SK-N-MC (cell line): Measurements from ENCODE around the gene DIAPH3.

Experiments
- DNase-seq: peaks from one replicate; pipeline ENCODE4 v3.0.0-alpha.2; 2011; ENCODE audit warnings: low read depth, low spot score
- H3K27ac ChIP-seq: fragments of 200-600 bp; sonication (generic); 2 replicates; pipeline ENCODE4 v1.5.1; 2016; ENCODE audit warnings: mixed run types
- H3K36me3 ChIP-seq: fragments of 200-600 bp; sonication (generic); 2 replicates; pipeline ENCODE4 v1.6.1; 2017; ENCODE audit warnings: antibody characterized with exemption, low read length, mixed read lengths; ENCODE audit not compliant: insufficient read depth
- H3K4me3 ChIP-seq: fragments of 200-600 bp; sonication (generic); 2 replicates; pipeline ENCODE4 v1.5.1; 2016
- H3K9ac ChIP-seq: fragments of 200-600 bp; sonication (generic); 2 replicates; pipeline ENCODE4 v1.8.0; 2017; ENCODE audit warnings: mixed run types, mixed read lengths; ENCODE audit not compliant: insufficient read length
- H3K9me3 ChIP-seq: fragments of 200-600 bp; sonication (generic); 2 replicates; pipeline ENCODE4 v1.6.1; 2017; ENCODE audit warnings: low read depth, mild to moderate bottlenecking, antibody characterized with exemption, low read length, moderate library complexity, mixed read lengths
- EZH2 ChIP-seq: fragments of 200-600 bp; sonication (generic); IDR thresholded peaks from one replicate; pipeline ENCODE4 v1.6.1; 2017; ENCODE audit warnings: antibody characterized with exemption
- FOXP2 ChIP-seq: optimal IDR thresholded peaks from 2 replicates; pipeline ENCODE3; 2011; ENCODE audit warnings: mild to moderate bottlenecking, moderate library complexity; ENCODE audit not compliant: insufficient read depth; ENCODE audit errors: extremely low read length, control extremely low read depth
- POLR2AphosphoS5 ChIP-seq: IDR thresholded peaks from 2 replicates; pipeline ENCODE4 v1.6.1; 2012; ENCODE audit warnings: mild to moderate bottlenecking, low read depth, low read length, borderline replicate concordance

DIAPH3 gene

DNA sequence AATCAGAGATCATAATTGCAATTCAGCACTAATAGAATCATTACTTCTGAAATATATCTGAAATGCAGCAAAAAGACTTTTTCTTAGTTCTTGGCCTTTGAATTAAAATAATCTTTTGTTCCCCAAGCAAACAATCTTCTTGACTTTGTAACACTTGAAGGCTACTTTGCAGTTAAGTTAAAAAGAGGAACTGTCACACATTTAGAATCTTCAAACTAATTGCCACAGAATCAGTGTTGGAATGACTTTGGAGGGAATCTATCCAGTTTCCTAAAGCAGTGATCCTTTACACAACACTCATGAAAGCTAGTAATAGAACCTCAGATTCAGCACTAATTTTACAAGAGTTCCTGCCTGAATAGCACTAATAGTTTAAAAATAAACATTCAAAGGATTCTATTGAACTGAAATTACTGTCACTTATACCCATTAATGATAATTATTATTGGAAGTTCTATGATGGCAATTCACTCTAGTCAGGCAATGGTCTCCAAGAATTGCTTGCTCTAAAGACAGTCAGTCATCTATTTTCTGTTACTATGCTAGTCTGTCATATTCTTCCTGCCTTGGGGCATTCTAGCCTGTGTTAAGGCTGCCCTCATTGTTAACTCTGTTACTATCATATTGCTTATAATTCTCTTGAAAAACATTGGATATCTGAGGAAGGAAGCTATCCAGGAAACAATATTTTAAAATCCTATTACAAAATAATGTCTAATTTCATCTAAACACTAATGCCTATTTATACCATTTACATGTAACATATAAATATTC, 362.4 kb downstream of the DIAPH3 start:
- no peaks in the 10 kb centered on the region for H3K36me3 ChIP-seq
- H3K27ac ChIP-seq, result peak overlapping the region; percentile 2; the same call in 1 of the 2 replicates
- TF ChIP-seq EZH2 (no peak), POLR2AphosphoS5 (no peak), FOXP2 (no peak)
- H3K9me3 ChIP-seq, result no peaks in the 10 kb centered on the region
- DNase-seq, result peak; percentile 37
- H3K4me3 ChIP-seq, result no peak overlapping the region
- H3K9ac ChIP-seq, result no peak overlapping the region

DNA sequence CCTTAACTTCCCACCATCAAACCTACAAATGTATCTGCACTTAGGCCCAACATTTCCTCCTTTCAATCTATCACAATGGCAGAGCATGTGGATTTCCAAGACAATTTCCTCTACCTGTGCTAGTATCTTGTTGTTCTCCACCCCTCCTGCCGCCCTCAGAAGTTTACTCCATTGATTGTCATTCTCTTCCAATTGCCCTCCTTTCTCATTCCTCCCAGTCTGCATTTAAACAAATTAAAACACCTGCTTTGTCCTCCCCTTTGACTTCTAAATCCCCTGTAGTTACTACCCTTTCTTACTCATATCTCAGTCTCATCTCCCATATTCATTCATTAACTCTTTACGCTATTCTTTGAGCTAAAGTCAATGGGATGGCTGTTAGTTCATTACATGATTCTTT, 370.6 kb downstream of the DIAPH3 start:
- Histone ChIP-seq H3K9me3 (peaks cover 4% of the 10 kb centered on the region; the same call in 1 of the 2 replicates), H3K9ac (no peak overlapping the region), H3K36me3 (peaks cover 6% of the 10 kb centered on the region; the same call in 1 of the 2 replicates), H3K4me3 (no peak overlapping the region), H3K27ac (no peak overlapping the region)
- no peak for DNase-seq
- TF ChIP-seq FOXP2, result no peak
- no peak for TF ChIP-seq POLR2AphosphoS5
- TF ChIP-seq EZH2, result no peak

DNA sequence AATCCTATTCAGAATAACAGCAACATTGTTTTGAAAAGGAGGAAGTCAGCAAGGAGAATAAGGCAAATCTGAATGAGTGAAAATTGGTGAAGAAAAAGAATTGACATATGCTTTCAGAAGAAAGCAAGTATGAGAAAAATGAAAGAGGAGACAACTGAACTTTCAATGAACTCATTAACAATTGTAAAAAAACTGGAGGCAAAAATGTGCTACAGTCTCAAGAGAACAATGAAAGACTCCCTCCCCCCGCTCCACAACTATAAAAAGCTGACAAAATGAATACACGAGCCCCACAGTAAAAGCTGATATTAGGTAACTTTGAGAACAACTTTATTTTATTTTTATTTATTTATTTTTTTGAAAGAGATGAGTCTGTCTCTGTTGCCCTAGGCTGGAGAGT, 373.1 kb downstream of the DIAPH3 start:
- no peak for DNase-seq
- TF ChIP-seq FOXP2 (no peak), POLR2AphosphoS5 (no peak), EZH2 (no peak)
- no peak overlapping the region for H3K9ac ChIP-seq

DNA sequence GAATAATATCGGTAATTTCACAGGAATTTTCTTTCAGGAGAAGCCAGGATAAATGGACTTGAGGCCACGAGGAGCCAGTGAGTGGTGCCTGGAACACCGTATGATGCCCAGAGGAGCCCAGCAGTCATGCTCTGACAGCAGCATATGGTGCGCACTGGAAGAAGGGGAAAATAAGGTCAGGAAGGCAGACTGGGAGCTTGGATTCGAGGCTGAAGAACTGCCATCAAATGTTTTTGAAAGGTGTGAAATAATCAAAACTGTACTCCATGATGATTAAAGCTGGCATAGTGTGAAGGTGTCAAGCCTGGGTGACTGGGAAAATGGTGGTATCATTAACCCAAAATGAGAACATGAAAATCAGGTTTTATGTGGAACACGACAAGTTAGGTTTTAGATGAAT, 374.2 kb downstream of the DIAPH3 start:
- TF ChIP-seq POLR2AphosphoS5, result no peak
- no peak for TF ChIP-seq EZH2
- no peak for DNase-seq
- H3K9ac ChIP-seq, result no peak overlapping the region
- peaks cover 6% of the 10 kb centered on the region; the same call in 1 of the 2 replicates for H3K36me3 ChIP-seq
- no peak overlapping the region for H3K4me3 ChIP-seq
- H3K27ac ChIP-seq, result no peak overlapping the region
- H3K9me3 ChIP-seq, result peaks cover 4% of the 10 kb centered on the region; the same call in 1 of the 2 replicates

More for the DNA sequence above, 373.1 kb downstream of the DIAPH3 start:
- peaks cover 4% of the 10 kb centered on the region; the same call in 1 of the 2 replicates for H3K9me3 ChIP-seq
- H3K27ac ChIP-seq, result no peak overlapping the region
- H3K36me3 ChIP-seq, result peaks cover 6% of the 10 kb centered on the region; the same call in 1 of the 2 replicates
- H3K4me3 ChIP-seq, result no peak overlapping the region

DNA sequence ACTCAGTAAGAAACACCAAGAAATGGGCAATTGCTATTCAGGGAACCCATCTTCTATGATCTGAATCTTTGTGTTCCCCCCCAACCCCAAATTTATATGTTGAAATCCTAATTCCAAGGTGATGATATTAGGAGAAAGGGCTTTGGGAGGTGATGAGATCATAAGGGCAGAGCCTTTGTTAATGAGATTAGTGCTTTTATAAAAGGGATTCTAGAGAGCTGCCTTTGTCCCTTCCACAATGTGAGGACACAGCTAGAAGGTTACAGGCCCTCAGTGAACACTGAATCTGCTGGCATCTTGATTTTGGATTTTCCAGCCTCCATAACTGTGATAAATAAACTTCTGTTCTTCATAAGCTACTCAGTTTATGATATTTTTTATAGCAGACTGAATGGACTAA, 376.0 kb downstream of the DIAPH3 start:
- TF ChIP-seq EZH2 (no peak), FOXP2 (no peak), POLR2AphosphoS5 (no peak)
- peaks cover 4% of the 10 kb centered on the region; the same call in 1 of the 2 replicates for H3K9me3 ChIP-seq
- no peak for DNase-seq
- no peak overlapping the region for H3K27ac ChIP-seq
- no peak overlapping the region for H3K9ac ChIP-seq
- H3K4me3 ChIP-seq, result no peak overlapping the region
- H3K36me3 ChIP-seq, result peaks cover 6% of the 10 kb centered on the region; the same call in 1 of the 2 replicates

DNA sequence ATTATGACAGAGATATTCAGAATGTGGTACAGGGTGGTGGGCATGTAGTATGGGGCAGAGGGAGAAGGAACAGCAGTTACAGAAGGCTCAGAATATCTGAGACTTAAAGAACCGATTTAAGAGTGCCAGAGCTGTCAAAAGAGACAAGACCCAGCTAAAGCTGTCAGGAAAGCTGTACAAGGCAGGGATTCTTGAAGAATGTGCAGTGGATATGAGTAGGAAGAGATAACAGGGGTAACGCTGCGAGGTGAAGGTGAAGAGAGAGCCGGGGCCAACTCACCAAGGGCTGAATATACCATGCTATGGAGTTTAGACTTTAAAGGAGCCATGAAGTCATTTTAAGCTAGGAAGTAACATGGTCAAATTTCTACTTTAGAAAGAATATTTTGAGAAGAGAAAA, 381.0 kb downstream of the DIAPH3 start:
- no peaks in the 10 kb centered on the region for H3K36me3 ChIP-seq
- no peaks in the 10 kb centered on the region for H3K9me3 ChIP-seq
- H3K9ac ChIP-seq, result no peak overlapping the region
- H3K4me3 ChIP-seq, result no peak overlapping the region
- TF ChIP-seq EZH2, result no peak
- no peak for TF ChIP-seq FOXP2
- H3K27ac ChIP-seq, result no peak overlapping the region
- no peak for DNase-seq

DNA sequence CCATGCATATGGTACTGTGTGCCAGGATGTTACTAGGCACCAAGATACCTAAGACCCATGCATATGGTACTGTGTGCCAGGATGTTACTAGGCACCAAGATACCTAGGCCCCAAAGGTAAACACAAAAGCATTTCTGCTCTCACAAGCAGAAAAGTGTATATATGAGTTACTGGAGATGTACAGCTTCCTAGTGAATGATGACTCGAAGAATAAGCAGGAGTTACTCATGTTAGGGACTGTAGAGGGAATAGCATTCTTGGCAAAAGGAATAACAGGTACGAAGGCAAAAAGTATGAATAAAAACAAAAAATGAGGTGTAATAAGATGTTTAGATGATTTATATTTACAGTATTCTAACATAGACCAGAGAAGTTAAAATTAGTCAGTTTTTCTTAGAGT, 383.7 kb downstream of the DIAPH3 start:
- no peaks in the 10 kb centered on the region for H3K9me3 ChIP-seq
- no peak for TF ChIP-seq POLR2AphosphoS5
- TF ChIP-seq EZH2, result no peak
- no peak for TF ChIP-seq FOXP2
- H3K4me3 ChIP-seq, result no peak overlapping the region
- H3K9ac ChIP-seq, result no peak overlapping the region
- H3K27ac ChIP-seq, result no peak overlapping the region
- DNase-seq, result no peak
- H3K36me3 ChIP-seq, result no peaks in the 10 kb centered on the region

DNA sequence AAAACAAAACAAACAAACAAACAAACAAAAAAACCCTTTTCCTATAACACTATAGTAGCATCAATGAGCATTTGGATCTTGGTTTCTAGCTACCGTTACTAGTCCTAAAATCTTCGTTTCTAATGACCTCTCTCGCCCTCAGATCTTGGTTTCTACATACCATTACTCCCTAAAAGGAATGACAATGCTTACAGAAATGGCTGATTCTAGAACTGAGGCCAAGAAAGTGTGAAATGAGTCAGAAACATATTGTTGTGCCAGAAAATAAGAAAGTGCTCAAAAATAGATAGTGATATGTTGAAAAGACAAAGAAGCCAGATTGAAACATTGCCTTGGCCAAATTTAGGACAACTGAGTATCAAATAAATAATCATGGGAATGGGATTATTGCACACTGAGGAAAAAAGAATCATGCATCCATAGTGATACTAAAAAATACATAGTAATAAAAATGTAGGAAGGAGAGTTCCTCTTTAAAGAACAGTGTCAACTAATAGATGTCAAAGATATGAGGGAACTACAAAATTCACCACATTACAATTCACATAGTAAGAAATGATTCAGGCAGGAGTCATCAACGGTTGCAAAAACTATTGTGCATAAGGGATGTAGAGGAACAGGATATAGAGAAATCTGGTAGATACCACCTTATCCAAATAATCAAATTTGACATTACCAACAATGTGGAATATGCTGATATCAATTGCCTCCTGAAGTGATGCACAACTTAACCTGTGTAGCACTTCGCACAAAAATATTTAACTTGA, 386.6 kb downstream of the DIAPH3 start:
- Histone ChIP-seq H3K36me3 (no peaks in the 10 kb centered on the region), H3K9ac (no peak overlapping the region), H3K4me3 (no peak overlapping the region), H3K27ac (no peak overlapping the region), H3K9me3 (no peaks in the 10 kb centered on the region)
- DNase-seq, result no peak
- no peak for TF ChIP-seq FOXP2
- no peak for TF ChIP-seq EZH2
- TF ChIP-seq POLR2AphosphoS5, result no peak
